Astrocyte (in vitro differentiated cells and primary cell): ENCODE data around the gene DOCK2. TPM values are rescaled to one million over a fixed set of nuclear protein-coding genes. Genes with fewer than 3 reads are reported as not detected.

Experiments
- DNase-seq: peaks from one replicate; pipeline ENCODE4 v3.0.0-alpha.2; 2010; ENCODE audit warnings: low read depth
- FAIRE-seq: peaks from 2 replicates; lab custom pipeline; 2011; peaks lifted over from hg19 to GRCh38; lab: Jason Lieb, UNC
- H2AFZ ChIP-seq: 2 replicates; pipeline ENCODE4 v1.6.0; 2012; ENCODE audit warnings: low read depth, low read length, inconsistent platforms
- H3K27ac ChIP-seq: 2 replicates; pipeline ENCODE4 v1.5.1; 2011; ENCODE audit warnings: low read depth, low read length, inconsistent platforms
- H3K27me3 ChIP-seq: 2 replicates; pipeline ENCODE4 v1.6.0; 2011; ENCODE audit warnings: low read length, inconsistent platforms; ENCODE audit not compliant: insufficient read depth
- H3K36me3 ChIP-seq: 2 replicates; pipeline ENCODE4 v1.5.1; 2011; ENCODE audit warnings: low read length, inconsistent platforms; ENCODE audit not compliant: insufficient read depth
- H3K4me1 ChIP-seq: 2 replicates; pipeline ENCODE4 v1.5.1; 2011; ENCODE audit warnings: low read length, inconsistent platforms; ENCODE audit not compliant: insufficient read depth
- H3K4me2 ChIP-seq: 2 replicates; pipeline ENCODE4 v1.6.0; 2012; ENCODE audit warnings: low read length, inconsistent platforms
- H3K4me3 ChIP-seq: 2 replicates; pipeline ENCODE4 v1.5.1; 2011; ENCODE audit warnings: low read depth, mild to moderate bottlenecking, low read length, inconsistent platforms; ENCODE audit not compliant: insufficient read depth
- H3K79me2 ChIP-seq: 2 replicates; pipeline ENCODE4 v1.6.0; 2012; ENCODE audit warnings: mild to moderate bottlenecking, low read length, inconsistent platforms; ENCODE audit not compliant: insufficient read depth
- H3K9ac ChIP-seq: 2 replicates; pipeline ENCODE4 v1.6.0; 2012; ENCODE audit warnings: mild to moderate bottlenecking, low read length, inconsistent platforms
- H3K9me3 ChIP-seq: 2 replicates; pipeline ENCODE4 v1.5.1; 2012; ENCODE audit warnings: low read depth, mild to moderate bottlenecking, low read length, inconsistent platforms; ENCODE audit not compliant: insufficient read depth
- H4K20me1 ChIP-seq: 2 replicates; pipeline ENCODE4 v1.6.0; 2012; ENCODE audit warnings: low read length, inconsistent platforms; ENCODE audit not compliant: insufficient read depth
- H3K27ac Mint-ChIP-seq: one replicate; pipeline ENCODE4 v1.8.0; 2021; ENCODE audit warnings: mild to moderate bottlenecking, mixed read lengths; ENCODE audit not compliant: unreplicated experiment
- H3K27me3 Mint-ChIP-seq: one replicate; pipeline ENCODE4 v1.8.0; 2021; ENCODE audit warnings: low read depth, mixed read lengths; ENCODE audit not compliant: unreplicated experiment
- H3K36me3 Mint-ChIP-seq: one replicate; pipeline ENCODE4 v1.8.0; 2021; ENCODE audit warnings: low read depth, mixed read lengths; ENCODE audit not compliant: unreplicated experiment
- H3K4me1 Mint-ChIP-seq: one replicate; pipeline ENCODE4 v1.8.0; 2021; ENCODE audit warnings: low read depth, mixed read lengths; ENCODE audit not compliant: unreplicated experiment
- H3K4me3 Mint-ChIP-seq: one replicate; pipeline ENCODE4 v1.8.0; 2021; ENCODE audit warnings: mild to moderate bottlenecking, moderate library complexity, mixed read lengths; ENCODE audit not compliant: unreplicated experiment
- H3K9me3 Mint-ChIP-seq: one replicate; pipeline ENCODE4 v1.8.0; 2021; ENCODE audit warnings: mild to moderate bottlenecking, mixed read lengths; ENCODE audit not compliant: unreplicated experiment
- CTCF ChIP-seq: IDR thresholded peaks from 2 replicates; pipeline ENCODE4 v1.5.1; 2011; ENCODE audit warnings: low read depth, mild to moderate bottlenecking, inconsistent platforms, low read length, moderate library complexity; ENCODE audit not compliant: insufficient read depth
- EZH2 ChIP-seq: IDR thresholded peaks from 2 replicates; pipeline ENCODE4 v1.6.1; 2012; ENCODE audit warnings: mild to moderate bottlenecking, low read length, inconsistent platforms; ENCODE audit not compliant: insufficient read depth
- total RNA-seq: library from RNA; stranded (reverse); gene quantifications from 2 replicates; pipeline ENCODE4 v1.2.1, GENCODE V29; 2021

The DOCK2 gene
- total RNA-seq, 1 donor from 2014 or later = 0.66 TPM

GRCh38 chr5:169746147-169746694, 109.1 kb downstream of the DOCK2 start:
- no peaks in the 10 kb centered on the region for H3K9me3 ChIP-seq
- H2AFZ ChIP-seq = peak overlapping the region; percentile 8
- peaks cover 7% of the 10 kb centered on the region for H3K27me3 Mint-ChIP-seq
- H3K27ac ChIP-seq = peak overlapping the region; percentile 59
- H3K4me1 ChIP-seq = peaks cover 32% of the 10 kb centered on the region
- DNase-seq (peak; percentile 26), FAIRE-seq (no peak)
- H3K79me2 ChIP-seq = no peaks in the 10 kb centered on the region
- no peaks in the 10 kb centered on the region for H3K36me3 ChIP-seq
- H3K9me3 Mint-ChIP-seq = peaks cover 8% of the 10 kb centered on the region
- TF ChIP-seq CTCF (no peak), EZH2 (no peak)
- H3K4me3 ChIP-seq = no peak overlapping the region
- H3K27ac Mint-ChIP-seq = no peak overlapping the region
- no peaks in the 10 kb centered on the region for H4K20me1 ChIP-seq
- H3K27me3 ChIP-seq = no peaks in the 10 kb centered on the region
- H3K4me2 ChIP-seq = peak overlapping the region; percentile 65
- no peak overlapping the region for H3K4me3 Mint-ChIP-seq
- H3K4me1 Mint-ChIP-seq = peaks cover 18% of the 10 kb centered on the region
- no peaks in the 10 kb centered on the region for H3K36me3 Mint-ChIP-seq
- peak overlapping the region; percentile 53 for H3K9ac ChIP-seq

- Mint-ChIP-seq H3K36me3 (no peaks in the 10 kb centered on the region), H3K9me3 (peaks cover 8% of the 10 kb centered on the region), H3K27me3 (peaks cover 12% of the 10 kb centered on the region), H3K4me3 (no peak overlapping the region), H3K27ac (no peak overlapping the region), H3K4me1 (peaks cover 18% of the 10 kb centered on the region)
- Histone ChIP-seq H3K27ac (no peak overlapping the region), H3K9ac (no peak overlapping the region), H3K27me3 (no peaks in the 10 kb centered on the region), H4K20me1 (no peaks in the 10 kb centered on the region), H3K4me3 (no peak overlapping the region), H3K36me3 (no peaks in the 10 kb centered on the region), H3K9me3 (no peaks in the 10 kb centered on the region), H3K4me2 (no peak overlapping the region), H3K79me2 (no peaks in the 10 kb centered on the region), H3K4me1 (peaks cover 21% of the 10 kb centered on the region), H2AFZ (no peak overlapping the region)
- TF ChIP-seq EZH2 = no peak
- no peak for TF ChIP-seq CTCF
- FAIRE-seq = no peak
- DNase-seq = no peak
These were observed 111.1 kb downstream of the DOCK2 start for GRCh38 chr5:169748174-169748573.

- Histone ChIP-seq H2AFZ (no peak overlapping the region), H3K4me2 (no peak overlapping the region), H3K27ac (no peak overlapping the region), H3K4me3 (no peak overlapping the region), H3K4me1 (peaks cover 18% of the 10 kb centered on the region), H3K9me3 (no peaks in the 10 kb centered on the region), H3K27me3 (no peaks in the 10 kb centered on the region), H4K20me1 (no peaks in the 10 kb centered on the region), H3K9ac (no peak overlapping the region), H3K36me3 (no peaks in the 10 kb centered on the region), H3K79me2 (no peaks in the 10 kb centered on the region)
- Mint-ChIP-seq H3K27me3 (peaks cover 12% of the 10 kb centered on the region), H3K9me3 (peaks cover 8% of the 10 kb centered on the region), H3K4me3 (no peak overlapping the region), H3K36me3 (no peaks in the 10 kb centered on the region), H3K4me1 (peaks cover 21% of the 10 kb centered on the region), H3K27ac (no peak overlapping the region)
- FAIRE-seq = no peak
- no peak for DNase-seq
- TF ChIP-seq CTCF (no peak), EZH2 (no peak)
These were observed 112.2 kb downstream of the DOCK2 start for GRCh38 chr5:169749295-169749694.
